HG03575 (cell line): ENCODE data around the gene ENTR1.

Experiments used
- ATAC-seq: cut with Tn5 transposase; IDR thresholded peaks from one replicate; pipeline ENCODE4 v1.9.1; 2021; ENCODE audit not compliant: unreplicated experiment, insufficient number of reproducible peaks, low FRiP score; ENCODE audit errors: extremely low read depth

The ENTR1 gene

GRCh38 chr9:136368190-136368589, 42.2 kb downstream of the ENTR1 start:
- no peak for ATAC-seq

- ATAC-seq: no peak
Observed at GRCh38 chr9:136367296-136368145, 42.9 kb downstream of the ENTR1 start.

- ATAC-seq: no peak
Observed at GRCh38 chr9:136366826-136367225, 43.6 kb downstream of the ENTR1 start.

GRCh38 chr9:136365775-136366222, 44.6 kb downstream of the ENTR1 start:
- ATAC-seq: no peak

GRCh38 chr9:136364942-136365774, 45.3 kb downstream of the ENTR1 start:
- ATAC-seq: no peak

GRCh38 chr9:136363949-136364748, 46.3 kb downstream of the ENTR1 start:
- no peak for ATAC-seq

GRCh38 chr9:136363106-136363948, 47.1 kb downstream of the ENTR1 start, which contains the start of gene DNLZ:
Gene DNLZ (minus strand): TSS chr9:136363744. CDS start chr9:136363714, 30 bp downstream.
- ATAC-seq: no peak

GRCh38 chr9:136362450-136362784, 48.0 kb downstream of the ENTR1 start:
- no peak for ATAC-seq

GRCh38 chr9:136361754-136362449, 48.5 kb downstream of the ENTR1 start:
- ATAC-seq: no peak

- ATAC-seq: no peak
Observed at GRCh38 chr9:136361047-136361753, 49.2 kb downstream of the ENTR1 start.

- no peak for ATAC-seq
Observed at GRCh38 chr9:136359774-136360718, 50.4 kb downstream of the ENTR1 start.

GRCh38 chr9:136358888-136359287, 51.5 kb downstream of the ENTR1 start:
- ATAC-seq: no peak

- ATAC-seq: no peak
Observed at GRCh38 chr9:136358016-136358415, 52.4 kb downstream of the ENTR1 start.

- ATAC-seq: no peak
Observed at GRCh38 chr9:136357202-136357725, 53.1 kb downstream of the ENTR1 start.

- no peak for ATAC-seq
Observed at GRCh38 chr9:136355616-136356557, 54.5 kb downstream of the ENTR1 start.
